Tibial nerve (tissue), 3 donors: ENCODE data around the gene SMAD9.

Experiments used
- POLR2A ChIP-seq, 2 donors: fragments of 450-650 bp; IDR thresholded peaks; one replicate each; pipeline ENCODE4 v1.6.1; 2017; ENCODE audit warnings: antibody characterized with exemption in 2 of 2, mild to moderate bottlenecking in 2 of 2, moderate library complexity in 2 of 2
- TF ChIP-seq, protein P1 (sequence below), 5 experiments: fragments of 200-600 bp in 3 of 5; fragments of 450-650 bp in 2 of 5; sonication (generic) in 3 of 5; IDR thresholded peaks; one replicate each; pipeline ENCODE4 v1.5.1; 2016 to 2019; ENCODE audit warnings: antibody characterized with exemption in 5 of 5, mild to moderate bottlenecking in 3 of 5, moderate library complexity in 2 of 5

- TF ChIP-seq, protein P1, sequence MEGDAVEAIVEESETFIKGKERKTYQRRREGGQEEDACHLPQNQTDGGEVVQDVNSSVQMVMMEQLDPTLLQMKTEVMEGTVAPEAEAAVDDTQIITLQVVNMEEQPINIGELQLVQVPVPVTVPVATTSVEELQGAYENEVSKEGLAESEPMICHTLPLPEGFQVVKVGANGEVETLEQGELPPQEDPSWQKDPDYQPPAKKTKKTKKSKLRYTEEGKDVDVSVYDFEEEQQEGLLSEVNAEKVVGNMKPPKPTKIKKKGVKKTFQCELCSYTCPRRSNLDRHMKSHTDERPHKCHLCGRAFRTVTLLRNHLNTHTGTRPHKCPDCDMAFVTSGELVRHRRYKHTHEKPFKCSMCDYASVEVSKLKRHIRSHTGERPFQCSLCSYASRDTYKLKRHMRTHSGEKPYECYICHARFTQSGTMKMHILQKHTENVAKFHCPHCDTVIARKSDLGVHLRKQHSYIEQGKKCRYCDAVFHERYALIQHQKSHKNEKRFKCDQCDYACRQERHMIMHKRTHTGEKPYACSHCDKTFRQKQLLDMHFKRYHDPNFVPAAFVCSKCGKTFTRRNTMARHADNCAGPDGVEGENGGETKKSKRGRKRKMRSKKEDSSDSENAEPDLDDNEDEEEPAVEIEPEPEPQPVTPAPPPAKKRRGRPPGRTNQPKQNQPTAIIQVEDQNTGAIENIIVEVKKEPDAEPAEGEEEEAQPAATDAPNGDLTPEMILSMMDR (IDR thresholded peaks at IDR 0.05), result no peak
- no peak for TF ChIP-seq POLR2A (IDR thresholded peaks at IDR 0.05)
These were observed 113.9 kb downstream of the SMAD9 start for GRCh38 chr13:36806102-36806501.
